Measurements from ENCODE around the gene CCDC185.

DNA sequence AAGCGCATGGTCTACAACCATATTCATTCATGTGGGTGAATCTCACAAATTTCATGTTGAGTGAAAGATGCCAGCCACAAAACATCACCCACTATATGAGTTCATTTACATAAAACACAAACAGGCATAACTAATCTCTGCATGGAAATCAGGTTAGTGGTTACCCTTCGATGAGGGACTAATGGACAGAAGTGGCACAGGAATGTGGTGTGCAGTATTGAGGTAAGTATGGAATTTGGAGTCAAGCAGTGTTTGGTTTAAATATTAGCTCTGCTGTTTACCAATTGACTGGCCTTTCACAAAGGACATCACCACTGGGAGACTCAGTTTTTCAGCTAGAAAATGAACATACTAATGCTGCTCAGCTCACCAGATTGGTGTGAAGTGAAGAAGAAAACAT lies 24.2 kb downstream of the CCDC185 start:
- TF ChIP-seq POLR2AphosphoS5 (IDR thresholded peaks at IDR 0.05; ENCODE audit: low read depth, low read length): no peak
- no peak for TF ChIP-seq SIN3A (IDR thresholded peaks at IDR 0.05; ENCODE audit: borderline replicate concordance, insufficient read depth, low read length)
- TF ChIP-seq TAF1 (IDR thresholded peaks at IDR 0.05; ENCODE audit: borderline replicate concordance, insufficient read depth, low read length): no peak
- TF ChIP-seq, protein P1, sequence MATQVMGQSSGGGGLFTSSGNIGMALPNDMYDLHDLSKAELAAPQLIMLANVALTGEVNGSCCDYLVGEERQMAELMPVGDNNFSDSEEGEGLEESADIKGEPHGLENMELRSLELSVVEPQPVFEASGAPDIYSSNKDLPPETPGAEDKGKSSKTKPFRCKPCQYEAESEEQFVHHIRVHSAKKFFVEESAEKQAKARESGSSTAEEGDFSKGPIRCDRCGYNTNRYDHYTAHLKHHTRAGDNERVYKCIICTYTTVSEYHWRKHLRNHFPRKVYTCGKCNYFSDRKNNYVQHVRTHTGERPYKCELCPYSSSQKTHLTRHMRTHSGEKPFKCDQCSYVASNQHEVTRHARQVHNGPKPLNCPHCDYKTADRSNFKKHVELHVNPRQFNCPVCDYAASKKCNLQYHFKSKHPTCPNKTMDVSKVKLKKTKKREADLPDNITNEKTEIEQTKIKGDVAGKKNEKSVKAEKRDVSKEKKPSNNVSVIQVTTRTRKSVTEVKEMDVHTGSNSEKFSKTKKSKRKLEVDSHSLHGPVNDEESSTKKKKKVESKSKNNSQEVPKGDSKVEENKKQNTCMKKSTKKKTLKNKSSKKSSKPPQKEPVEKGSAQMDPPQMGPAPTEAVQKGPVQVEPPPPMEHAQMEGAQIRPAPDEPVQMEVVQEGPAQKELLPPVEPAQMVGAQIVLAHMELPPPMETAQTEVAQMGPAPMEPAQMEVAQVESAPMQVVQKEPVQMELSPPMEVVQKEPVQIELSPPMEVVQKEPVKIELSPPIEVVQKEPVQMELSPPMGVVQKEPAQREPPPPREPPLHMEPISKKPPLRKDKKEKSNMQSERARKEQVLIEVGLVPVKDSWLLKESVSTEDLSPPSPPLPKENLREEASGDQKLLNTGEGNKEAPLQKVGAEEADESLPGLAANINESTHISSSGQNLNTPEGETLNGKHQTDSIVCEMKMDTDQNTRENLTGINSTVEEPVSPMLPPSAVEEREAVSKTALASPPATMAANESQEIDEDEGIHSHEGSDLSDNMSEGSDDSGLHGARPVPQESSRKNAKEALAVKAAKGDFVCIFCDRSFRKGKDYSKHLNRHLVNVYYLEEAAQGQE (IDR thresholded peaks at IDR 0.05; ENCODE audit: insufficient read depth in 1 of 2, low read depth in 2 of 2, low read length in 2 of 2): no peak
- no peak for TF ChIP-seq FOXP2 (optimal IDR thresholded peaks at IDR 0.05; ENCODE audit: borderline replicate concordance, extremely low read depth, extremely low read length, insufficient read depth)
